NK-92 treated with Interleukin-12 subunit alpha and Interleukin-12 subunit beta, amount 100 ng/mL, for 24 hours (cell line): ENCODE measurements around the gene DTWD2.
"Not testable (repeated sequence)": the region's sequence is repeated elsewhere in the genome, so short reads cannot be mapped to it uniquely, and the experiment has no call there.

ENCODE experiments used
- DNase-seq: peaks from one replicate; lab custom pipeline; 2025; lab: John Stamatoyannopoulos, UW

Gene DTWD2

DNA sequence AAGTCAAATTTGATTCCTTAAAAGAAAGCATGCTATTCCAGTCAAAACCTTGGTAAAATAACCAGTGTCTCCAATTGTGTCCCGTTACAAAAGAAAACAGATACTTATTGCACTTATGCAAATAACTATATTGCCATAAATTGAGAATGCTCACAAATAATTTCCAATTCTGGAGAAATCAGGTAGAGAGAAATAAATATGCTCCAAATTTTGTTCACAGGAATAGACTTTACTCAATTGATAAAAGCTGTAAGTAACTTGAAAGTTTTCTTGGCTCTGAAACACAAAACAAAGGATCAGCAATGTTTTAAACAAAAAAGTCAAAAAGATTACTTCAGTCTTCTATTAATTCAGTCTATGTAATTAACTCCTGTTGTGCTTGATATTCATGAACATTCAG, 7.8 kb upstream of the DTWD2 start:
- no peak for DNase-seq

GRCh38 chr5:118994595-118994994, 6.2 kb upstream of the DTWD2 start:
- DNase-seq = no peak

DNA sequence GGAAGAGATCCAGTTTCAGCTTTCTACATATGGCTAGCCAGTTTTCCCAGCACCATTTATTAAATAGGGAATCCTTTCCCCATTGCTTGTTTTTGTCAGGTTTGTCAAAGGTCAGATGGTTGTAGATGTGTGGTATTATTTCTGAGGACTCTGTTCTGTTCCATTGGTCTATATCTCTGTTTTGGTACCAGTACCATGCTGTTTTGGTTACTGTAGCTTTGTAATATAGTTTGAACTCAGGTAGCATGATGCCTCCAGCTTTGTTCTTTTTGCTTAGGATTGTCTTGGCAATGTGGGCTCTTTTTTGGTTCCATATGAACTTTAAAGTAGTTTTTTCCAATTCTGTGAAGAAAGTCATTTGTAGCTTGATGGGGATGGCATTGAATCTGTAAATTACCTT, 4.8 kb upstream of the DTWD2 start:
- DNase-seq = not testable (repeated sequence)

GRCh38 chr5:118992055-118992454, 3.7 kb upstream of the DTWD2 start:
- DNase-seq = not testable (repeated sequence)

DNA sequence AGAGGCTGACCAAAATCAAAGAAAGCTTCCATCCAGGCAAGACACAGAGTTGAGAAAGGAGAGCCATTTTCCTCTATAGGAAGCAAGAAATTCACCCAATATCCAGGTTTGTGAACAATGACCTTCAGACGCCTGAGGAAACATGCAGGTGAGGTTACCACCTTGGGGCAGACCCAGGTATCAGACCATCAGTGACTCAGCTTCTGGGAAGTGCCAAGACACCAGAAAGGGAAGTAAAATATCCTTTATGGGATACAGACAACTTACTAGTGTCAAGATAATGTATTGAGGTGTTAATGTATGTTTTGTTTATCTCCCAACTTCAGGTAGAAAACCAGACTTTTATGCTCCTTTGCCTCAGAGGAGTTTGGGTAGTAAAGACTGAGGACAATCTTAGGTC, 2.2 kb upstream of the DTWD2 start:
- DNase-seq = no peak

- DNase-seq = no peak
Observed at GRCh38 chr5:118989816-118990215, 1.5 kb upstream of the DTWD2 start.

DNA sequence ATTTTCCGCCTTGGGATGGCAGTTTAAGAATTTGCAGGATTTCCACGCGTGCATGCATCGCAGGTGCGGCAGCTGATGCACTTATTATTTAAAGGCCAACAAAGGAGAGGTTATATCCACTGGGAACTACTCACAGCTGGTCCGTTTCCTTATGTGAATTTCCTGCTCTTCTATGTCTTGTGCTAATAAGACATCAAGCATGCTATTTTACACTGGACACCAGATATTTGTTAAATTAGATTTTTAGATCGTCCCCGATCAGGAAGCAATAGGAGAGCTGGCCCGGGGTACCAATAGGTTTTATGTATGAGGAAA, 476 bp upstream of the DTWD2 start:
- DNase-seq = no peak

DNA sequence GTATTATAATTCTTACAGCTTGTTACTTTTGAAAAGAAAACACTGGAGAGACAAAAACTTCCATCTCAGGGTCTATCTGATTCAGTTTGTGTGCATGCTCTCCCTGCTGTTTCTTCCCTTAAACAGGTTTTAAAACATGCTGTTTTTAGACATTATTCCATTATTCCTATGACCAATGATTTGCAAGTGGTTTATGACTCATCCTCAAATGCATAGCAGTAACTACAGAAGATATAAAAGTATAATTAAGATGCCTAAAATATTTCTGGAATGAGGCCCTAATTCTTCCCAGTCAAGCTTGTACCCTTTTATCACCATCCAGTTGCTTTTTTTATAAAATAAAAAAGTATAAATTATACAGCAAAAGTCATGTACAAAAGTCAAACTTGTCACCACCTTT, 3.7 kb downstream of the DTWD2 start:
- DNase-seq = no peak

DNA sequence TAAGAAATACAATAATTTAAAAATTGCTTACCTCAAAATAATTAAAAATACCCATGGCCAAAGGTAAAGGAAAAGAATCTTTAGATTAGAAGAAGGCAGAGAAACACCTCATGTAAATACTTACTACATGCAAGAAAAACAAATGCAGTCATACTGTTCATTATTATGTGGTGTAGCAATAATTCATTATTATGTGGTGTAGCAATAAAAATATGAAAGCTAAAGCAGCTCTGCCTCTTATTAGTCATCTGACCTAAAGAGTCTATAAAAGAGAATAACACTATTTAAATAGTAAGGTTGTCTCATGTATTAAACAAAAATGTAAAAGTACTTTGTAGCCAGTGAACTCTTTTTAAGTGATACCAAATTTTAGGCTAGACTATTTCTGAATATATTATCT, 6.6 kb downstream of the DTWD2 start:
- DNase-seq = no peak

DNA sequence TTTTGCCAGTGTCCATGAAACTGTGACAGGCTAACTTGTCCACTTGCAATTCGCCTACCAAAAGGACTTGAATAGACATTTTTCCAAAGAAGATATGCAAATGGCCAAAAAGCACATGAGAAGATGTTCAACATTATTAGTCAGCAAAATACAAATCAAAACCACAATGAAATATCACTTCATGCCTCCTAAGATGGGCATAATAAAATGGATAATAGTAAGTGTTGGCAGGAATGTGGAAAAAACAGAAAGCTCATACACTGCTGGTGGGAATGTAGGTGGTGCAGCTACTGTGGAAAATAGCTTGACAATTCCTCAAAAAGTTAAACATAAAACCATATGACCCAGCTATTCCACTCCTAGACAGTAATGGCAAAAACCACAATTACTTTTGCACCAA, 7.9 kb downstream of the DTWD2 start:
- no peak for DNase-seq

DNA sequence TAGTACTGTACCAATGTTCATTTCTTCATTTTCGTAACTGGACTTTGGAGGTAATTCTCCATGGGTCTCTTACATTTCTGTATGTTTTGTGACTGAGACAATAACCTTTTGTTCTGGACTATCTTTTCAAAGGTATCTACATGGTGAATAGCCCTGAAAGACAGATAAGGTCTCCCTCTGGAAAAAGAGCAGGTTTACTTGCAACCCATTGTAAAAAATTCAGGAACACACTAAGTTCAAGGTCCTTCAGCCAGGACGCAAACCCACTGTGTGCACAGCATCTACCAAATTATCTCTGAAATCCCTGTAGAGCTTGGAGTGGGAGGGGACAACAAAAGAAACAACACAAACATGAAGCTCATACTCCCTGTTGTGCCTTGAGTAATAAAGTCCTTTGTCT, 8.3 kb downstream of the DTWD2 start:
- no peak for DNase-seq

DNA sequence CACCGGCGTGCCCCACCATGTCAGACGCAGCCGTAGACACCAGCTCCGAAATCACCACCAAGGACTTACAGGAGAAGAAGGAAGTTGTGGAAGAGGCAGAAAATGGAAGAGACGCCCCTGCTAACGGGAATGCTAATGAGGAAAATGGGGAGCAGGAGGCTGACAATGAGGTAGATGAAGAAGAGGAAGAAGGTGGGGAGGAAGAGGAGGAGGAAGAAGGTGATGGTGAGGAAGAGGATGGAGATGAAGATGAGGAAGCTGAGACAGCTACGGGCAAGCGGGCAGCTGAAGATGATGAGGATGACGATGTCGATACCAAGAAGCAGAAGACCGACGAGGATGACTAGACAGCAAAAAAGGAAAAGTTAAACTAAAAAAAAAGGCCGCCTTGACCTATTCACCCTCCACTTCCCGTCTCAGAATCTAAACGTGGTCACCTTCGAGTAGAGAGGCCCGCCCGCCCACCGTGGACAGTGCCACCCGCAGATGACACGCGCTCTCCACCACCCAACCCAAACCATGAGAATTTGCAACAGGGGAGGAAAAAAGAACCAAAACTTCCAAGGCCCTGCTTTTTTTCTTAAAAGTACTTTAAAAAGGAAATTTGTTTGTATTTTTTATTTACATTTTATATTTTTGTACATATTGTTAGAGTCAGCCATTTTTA, 14.4 kb downstream of the DTWD2 start:
- not testable (repeated sequence) for DNase-seq

DNA sequence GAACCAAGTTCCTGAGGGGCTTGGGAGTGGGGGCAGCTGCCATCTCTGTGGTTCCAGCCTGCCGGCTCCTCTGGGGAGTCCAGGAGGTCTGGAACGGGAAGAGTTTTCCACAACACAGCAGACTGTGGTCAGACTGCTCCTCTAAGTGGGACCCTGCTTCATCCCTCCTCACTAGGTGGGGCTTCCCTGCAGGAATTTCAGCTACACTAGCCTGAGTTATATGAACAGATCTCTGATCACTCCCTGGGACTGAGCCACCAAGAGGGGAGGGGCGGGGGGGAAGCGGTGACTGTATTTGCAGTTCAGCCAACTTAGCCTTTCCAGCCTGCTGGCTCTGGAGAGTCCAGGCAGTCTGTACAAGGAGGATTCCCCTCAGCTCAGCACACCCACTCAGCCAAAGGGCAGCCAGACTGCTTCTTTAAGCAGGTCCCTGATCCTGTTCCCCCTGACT, 19.4 kb downstream of the DTWD2 start:
- DNase-seq = no peak

DNA sequence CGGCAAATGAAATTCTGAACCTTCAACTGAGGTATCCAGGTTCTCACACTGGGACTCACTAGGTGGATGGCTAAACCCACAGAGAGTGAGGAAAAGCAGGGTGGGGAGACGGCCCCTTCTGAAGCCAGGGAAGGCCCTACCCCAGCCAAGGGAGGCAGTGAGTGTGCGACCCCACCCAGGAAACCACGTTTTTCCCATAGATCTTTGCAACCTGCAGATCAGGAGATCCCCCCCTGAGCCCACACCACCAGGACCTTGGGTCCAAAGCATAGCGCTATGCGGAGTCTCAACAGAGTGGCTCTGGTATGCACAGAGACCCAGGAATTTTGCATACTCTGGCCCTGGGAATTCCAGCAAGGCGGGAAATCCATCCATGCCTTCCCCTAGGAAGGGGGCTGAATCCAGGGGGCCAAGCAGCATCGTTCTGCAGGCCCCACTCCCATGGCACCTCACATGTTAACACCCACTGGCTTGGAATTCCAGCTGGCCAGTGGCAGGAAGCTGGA, 19.9 kb downstream of the DTWD2 start:
- DNase-seq = no peak

- no peak for DNase-seq
Observed at GRCh38 chr5:118967059-118967508, 21.3 kb downstream of the DTWD2 start.

- no peak for DNase-seq
Observed at GRCh38 chr5:118965890-118966289, 22.5 kb downstream of the DTWD2 start.

DNA sequence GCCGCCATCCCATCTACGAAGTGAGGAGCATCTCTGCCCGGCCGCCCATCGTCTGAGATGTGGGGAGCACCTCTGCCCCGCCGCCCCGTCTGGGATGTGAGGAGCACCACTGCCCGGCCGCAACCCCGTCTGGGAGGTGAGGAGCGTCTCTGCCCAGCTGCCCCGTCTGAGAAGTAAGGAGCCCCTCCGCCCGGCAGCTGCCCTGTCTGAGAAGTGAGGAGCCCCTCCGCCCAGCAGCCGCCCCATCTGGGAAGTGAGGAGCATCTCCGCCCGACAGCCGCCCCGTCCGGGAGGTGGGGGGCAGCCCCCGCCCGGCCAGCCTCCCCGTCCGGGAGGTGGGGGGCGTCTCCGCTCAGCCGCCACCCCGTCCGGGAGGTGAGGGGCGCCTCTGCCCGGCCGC, 23.4 kb downstream of the DTWD2 start:
- DNase-seq = not testable (repeated sequence)

GRCh38 chr5:118964388-118964787, 24.0 kb downstream of the DTWD2 start:
- not testable (repeated sequence) for DNase-seq

- no peak for DNase-seq
Observed at GRCh38 chr5:118963169-118963568, 25.2 kb downstream of the DTWD2 start.

- DNase-seq = no peak
Observed at GRCh38 chr5:118960557-118960956, 27.8 kb downstream of the DTWD2 start.

DNA sequence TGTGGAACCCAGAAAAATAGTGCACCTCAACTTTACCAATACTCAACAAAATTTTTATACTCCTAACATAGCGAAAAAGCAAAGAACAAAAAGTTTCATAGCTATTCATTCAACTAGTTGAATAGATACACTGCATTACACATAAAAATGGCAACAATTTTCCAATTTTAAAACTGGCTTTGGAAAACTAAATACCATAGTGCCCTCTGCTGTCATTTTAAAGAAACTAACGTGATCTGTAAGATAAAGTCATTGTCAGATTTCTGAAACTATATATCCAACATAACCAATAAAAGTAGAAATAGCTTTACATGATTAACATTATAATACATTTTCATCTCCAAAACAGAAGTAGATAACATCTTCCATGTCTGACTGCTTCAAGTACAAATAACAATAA, 31.6 kb downstream of the DTWD2 start:
- DNase-seq = no peak

DNA sequence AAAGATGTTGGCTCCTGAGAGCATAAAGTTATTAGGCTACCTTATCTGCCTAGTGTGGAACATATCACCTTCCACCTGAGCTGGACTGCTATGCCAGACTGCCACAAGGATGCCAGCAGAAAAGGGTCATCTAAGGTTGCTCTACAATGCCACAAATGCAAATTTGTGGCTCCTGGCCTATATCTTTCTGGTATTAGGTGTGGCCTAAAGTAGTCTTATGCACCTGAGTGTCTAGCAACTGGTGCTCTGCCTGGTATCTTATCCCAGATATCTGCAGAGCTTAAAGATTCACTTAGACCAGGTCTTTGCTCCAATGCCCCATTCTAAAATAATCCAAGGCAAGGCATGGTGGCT, 34.7 kb downstream of the DTWD2 start:
- DNase-seq = no peak

GRCh38 chr5:118952992-118953651, 35.2 kb downstream of the DTWD2 start:
- DNase-seq = no peak

- not testable (repeated sequence) for DNase-seq
Observed at GRCh38 chr5:118952306-118952705, 36.0 kb downstream of the DTWD2 start.
